Measurements from ENCODE around the gene EP300.
"Not testable (repeated sequence)": the region's sequence is repeated elsewhere in the genome, so short reads cannot be mapped to it uniquely, and the experiment has no call there.

The EP300 gene

DNA sequence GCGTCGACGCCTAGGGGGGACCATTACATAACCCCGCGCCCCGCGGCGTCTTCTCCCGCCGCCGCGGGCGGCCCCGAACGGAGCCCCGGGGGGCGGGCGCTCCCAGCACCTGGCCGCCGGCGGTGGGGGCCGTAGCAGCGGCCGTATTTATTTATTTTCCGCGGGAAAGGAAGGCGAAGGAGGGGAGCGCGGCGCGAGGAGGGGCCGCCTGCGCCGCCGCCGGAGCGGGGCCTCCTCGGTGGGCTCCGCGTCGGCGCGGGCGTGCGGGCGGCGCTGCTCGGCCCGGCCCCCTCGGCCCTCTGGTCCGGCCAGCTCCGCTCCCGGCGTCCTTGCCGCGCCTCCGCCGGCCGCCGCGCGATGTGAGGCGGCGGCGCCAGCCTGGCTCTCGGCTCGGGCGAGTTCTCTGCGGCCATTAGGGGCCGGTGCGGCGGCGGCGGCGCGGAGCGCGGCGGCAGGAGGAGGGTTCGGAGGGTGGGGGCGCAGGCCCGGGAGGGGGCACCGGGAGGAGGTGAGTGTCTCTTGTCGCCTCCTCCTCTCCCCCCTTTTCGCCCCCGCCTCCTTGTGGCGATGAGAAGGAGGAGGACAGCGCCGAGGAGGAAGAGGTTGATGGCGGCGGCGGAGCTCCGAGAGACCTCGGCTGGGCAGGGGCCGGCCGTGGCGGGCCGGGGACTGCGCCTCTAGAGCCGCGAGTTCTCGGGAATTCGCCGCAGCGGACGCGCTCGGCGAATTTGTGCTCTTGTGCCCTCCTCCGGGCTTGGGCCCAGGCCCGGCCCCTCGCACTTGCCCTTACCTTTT, at the start of gene EP300:
Gene EP300 (plus strand): TSS at position 570 of the 795 bp plus-strand sequence. CDS start 413 bp downstream, outside the sequence.
- DNase-seq (ENCODE audit: low read depth): peak; percentile 55

DNA sequence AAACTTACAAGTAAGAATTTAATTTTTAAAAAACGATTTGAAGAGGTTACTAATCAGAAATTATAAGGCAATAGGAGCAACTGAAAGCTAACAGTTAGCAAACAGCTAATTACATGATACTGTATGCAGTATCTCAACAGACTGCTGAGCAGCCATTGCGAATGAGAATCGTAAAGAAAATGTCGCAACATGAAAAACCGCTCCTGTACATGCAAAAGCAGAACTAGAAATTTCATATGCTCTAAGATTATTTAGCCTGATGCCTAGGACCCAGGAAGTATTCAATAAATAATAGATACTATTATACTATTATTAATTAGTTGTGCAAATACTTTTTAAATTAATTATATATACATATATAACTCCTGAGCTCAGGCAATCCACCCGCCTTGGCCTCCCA, 48.7 kb upstream of the EP300 start:
- no peak for DNase-seq (ENCODE audit: low read depth)

DNA sequence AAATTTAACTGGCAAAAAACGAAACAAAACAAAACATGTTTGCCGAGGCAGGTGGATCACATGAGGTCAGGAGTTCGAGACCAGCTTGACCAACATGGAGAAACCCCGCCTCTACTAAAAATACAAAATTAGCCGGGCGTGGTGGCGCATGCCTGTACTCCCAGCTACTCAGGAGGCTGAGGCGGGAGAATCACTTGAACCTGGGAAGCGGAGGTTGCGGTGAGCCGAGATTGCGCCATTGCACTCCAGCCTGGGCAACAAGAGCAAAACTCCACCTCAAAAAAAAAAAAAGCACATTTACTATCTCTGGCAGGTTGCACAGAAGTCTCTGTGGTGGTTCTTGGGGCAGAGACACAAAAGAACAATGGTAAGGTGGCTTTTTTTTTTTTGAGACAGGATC, 46.8 kb upstream of the EP300 start:
- DNase-seq (ENCODE audit: low read depth): not testable (repeated sequence)

DNA sequence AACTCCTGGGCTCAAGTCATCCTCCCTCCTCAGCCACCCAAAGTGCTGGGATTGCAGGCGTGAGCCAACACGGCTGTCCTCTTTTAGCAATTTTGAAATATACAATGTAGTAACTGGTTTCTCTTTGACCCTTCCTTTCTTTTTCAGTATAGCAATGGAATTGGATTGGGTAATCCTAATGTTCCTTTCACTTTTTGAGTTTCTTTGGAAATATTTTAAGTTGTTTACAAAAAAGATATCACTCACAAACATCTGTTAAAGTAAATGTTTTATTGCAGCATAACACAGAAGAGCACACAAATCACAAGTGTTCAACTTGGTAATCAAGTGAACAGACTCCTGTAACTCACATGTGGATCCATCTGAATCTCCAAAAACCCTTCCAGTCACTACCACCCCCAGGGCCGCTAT, 44.6 kb upstream of the EP300 start:
- DNase-seq (ENCODE audit: low read depth): no peak

DNA sequence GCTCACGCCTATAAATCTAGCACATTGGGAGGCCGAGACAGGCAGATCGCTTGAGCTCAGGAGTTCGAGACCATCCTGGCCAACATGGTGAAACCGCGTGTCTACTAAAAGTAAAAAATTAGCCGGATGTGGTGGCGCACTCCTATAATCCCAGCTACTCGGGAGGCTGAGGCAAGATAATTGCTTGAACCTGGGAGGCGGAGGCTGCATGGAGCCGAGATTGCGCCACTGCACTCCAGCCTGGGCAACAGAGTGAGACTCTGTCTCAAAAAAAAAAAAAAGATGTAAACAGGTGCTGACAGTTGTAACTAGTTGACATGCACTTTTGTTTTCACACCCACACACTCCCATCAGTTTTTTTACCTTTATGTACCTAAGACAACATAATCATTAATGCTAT, 44.0 kb upstream of the EP300 start:
- DNase-seq (ENCODE audit: low read depth): not testable (repeated sequence)

DNA sequence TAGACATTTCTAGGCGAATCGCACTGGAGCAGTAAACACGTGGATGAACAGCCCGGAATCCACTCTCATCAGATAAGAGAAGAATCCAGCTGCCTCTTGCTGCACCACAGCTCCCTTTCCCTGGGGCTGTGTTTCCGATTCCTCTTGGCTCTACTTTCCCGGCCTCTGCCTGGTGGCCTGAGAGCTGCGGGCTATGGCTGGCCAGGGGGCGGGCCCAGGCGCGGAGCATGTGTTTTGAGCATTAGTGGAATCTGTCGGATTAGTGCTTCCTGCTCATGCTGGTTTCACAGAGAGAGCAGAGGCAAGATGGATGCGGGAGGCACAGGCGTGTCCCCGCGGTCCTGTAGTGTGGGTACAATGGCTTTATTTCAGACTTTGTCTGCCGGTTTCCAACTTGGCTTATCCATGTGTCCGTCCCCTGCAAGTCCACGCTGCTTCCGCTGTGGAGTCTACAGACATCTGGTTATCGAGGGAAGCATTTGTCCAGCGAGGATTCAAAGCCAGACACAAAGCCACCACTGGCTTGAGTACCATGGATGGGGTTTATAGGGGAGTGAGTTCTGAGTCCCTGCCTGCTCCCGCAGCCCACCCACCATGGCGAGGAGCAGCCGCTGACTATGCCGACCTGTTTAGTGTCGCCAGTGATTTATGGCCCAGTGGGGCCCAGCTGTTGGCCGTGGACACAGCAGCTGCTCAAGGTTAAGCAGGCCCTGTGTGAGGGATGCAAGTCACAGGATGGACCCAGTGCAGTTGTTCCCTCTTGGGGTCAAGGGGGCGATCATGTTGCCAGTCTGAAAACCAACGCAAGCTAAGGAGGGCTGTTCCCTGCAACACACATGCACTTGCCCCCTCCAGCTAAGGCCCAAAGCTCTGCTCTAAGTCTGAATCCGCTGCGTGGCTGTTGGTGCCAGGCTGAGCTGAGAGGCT, 43.3 kb upstream of the EP300 start:
- no peak for DNase-seq (ENCODE audit: low read depth)

DNA sequence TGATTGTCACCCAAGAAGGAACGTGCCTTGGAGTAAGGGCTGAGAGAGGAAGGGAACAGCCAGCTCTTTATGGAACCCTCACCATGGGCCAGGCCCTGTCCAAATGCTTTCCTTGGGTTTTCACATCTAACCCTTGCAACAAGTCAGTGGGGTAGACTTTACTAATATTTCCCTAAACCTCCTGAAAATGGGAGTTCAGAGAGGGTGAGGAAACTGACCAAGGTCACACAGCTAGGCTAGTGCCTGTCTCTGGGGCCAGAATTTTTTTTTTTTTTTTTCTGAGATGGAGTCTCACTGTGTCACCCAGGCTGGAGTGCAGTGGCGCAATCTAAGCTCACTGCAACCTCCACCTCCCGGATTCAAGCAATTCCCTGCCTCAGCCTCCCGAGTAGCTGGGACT, 42.6 kb upstream of the EP300 start:
- not testable (repeated sequence) for DNase-seq (ENCODE audit: low read depth)

DNA sequence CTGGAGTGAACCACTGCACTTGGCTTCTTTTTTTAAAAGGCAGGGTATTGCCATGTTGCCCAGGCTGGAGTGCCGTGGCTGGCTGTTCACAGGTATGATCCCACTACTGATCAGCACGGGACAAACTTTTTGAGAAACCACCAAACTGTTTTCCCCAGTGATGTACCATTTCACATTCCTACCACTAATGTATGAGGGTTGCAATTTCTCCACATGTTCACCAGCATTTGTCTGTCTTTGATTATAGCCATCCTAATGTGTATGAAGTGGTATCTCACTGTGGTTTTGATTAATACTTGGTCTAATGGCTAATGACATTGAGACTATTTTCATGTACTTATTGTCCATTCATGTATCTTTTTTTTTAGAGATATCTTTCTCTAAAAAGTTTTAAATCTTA, 41.5 kb upstream of the EP300 start:
- DNase-seq (ENCODE audit: low read depth): no peak

DNA sequence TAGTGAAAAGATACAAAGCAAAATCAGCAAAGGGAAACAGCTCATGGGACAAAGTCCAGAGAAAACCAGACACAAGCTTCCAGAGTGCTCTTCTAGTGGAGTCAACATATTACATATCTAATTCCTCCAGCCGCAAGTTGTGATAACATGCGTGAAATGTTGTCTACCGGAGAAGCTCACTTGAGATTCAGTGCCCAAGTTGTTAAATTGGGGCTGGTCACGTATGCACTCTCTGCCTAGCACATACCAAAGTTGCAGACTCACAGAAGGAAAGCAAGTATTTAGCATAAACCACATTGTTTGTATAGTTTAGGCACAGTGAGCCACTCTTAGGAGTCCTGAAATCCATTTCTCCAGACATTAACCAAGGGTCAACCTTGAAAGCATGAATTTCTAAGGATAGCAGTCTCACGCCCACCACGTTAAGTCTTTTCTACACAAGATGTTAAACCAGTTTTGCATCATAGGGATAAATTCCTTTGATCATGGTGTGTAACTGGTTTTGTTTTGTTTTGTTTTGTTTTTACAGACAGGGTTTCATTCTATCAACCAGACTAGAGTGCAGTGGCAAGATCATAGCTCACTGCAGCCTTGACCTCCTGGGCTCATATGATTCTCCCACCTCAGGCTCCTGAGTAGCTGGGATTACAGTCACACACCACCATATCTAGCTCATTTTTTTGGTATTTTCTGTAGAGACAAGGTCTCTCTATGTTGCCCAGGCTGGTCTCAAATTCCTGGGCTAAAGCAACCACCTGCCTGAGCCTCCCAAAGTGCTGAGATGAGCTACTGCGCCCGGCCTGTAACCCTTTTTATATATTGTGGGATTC, 39.5 kb upstream of the EP300 start:
- DNase-seq (ENCODE audit: low read depth): no peak

DNA sequence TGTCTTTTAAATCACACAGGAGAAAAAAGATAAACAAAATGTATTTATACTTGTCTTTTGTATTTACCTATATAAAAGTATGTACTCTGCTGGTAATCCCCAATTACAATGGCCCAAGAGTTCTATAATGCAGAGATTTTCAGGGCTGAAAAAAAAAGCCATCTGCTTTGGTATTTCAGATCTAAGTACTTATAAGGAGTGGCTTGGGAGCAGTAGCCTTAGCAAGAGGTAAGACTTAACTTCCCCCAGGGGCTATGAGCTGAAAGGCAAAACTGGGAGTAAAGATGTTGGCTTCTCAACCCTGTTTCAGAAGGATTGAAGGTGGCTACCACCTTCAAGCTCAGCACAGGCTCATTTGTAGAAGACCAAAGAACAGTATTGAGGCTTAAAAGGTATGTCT, 35.3 kb upstream of the EP300 start:
- DNase-seq (ENCODE audit: low read depth): no peak

DNA sequence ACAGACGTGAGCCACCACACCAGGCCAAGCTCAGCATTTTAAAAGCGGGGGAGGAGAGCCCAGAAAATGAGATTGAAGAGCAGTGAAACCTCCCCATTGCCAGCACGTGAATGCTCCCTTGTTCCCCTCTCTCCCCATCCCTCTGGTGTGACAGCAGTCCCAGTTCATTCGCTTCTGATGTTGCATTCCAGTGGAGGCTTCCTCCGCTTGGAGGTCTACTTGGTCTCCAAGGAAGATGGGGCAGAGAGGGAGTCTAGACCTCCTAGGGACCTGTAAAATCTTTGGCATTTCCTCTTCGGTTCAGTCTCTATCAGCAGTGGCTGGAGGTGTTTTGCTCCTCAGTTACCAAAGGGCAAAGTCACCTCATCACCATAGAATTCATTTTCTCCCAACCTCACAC, 30.2 kb upstream of the EP300 start:
- no peak for DNase-seq (ENCODE audit: low read depth)

DNA sequence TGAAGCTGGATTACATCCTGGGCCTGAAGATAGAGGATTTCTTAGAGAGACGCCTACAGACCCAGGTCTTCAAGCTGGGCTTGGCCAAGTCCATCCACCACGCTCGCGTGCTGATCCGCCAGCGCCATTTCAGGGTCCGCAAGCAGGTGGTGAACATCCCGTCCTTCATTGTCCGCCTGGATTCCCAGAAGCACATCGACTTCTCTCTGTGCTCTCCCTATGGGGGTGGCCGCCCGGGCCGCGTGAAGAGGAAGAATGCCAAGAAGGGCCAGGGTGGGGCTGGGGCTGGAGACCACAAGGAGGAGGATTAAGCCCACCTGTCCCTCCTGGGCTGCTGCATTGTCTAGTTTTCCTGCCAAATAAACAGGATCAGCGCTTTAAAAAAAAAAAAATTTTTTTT, 28.1 kb upstream of the EP300 start:
- DNase-seq (ENCODE audit: low read depth): not testable (repeated sequence)

DNA sequence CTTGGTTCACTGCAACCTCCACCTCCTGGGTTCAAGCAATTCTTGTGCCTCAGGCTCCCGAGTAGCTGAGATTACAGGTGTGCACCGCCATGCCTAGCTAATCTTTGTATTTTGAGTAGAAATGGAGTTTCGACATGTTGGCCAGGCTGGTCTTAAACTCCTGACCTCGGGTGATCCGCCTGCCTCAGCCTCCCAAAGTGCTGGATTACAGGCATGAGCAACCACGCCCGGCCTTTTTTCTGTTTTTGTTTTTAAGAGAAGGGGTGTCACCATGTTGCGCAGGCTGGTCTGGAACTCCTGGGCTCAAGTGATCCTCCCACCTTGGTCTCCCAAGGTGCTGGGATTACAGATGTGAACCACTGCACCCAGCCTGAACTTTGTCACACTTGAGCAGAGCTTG, 26.1 kb upstream of the EP300 start:
- not testable (repeated sequence) for DNase-seq (ENCODE audit: low read depth)

DNA sequence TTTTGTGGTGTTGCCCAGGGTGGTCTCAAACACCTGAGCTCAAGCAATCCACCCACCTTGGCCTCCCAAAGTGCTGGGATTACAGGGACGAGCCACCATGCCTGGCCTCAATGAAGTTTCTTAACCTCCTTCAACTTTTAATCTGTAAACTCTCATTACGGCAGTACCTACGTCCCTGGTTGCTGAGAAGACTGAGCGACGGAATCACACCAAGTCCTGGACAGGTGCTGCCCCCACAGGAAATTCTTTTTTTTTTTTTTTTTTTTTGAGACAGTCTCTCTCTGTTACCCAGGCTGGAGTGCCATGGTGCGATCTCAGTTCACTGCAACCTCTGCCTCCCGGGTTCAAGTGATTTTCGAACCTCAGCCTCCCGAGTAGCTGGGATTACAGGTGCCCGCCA, 24.4 kb upstream of the EP300 start:
- DNase-seq (ENCODE audit: low read depth): not testable (repeated sequence)

DNA sequence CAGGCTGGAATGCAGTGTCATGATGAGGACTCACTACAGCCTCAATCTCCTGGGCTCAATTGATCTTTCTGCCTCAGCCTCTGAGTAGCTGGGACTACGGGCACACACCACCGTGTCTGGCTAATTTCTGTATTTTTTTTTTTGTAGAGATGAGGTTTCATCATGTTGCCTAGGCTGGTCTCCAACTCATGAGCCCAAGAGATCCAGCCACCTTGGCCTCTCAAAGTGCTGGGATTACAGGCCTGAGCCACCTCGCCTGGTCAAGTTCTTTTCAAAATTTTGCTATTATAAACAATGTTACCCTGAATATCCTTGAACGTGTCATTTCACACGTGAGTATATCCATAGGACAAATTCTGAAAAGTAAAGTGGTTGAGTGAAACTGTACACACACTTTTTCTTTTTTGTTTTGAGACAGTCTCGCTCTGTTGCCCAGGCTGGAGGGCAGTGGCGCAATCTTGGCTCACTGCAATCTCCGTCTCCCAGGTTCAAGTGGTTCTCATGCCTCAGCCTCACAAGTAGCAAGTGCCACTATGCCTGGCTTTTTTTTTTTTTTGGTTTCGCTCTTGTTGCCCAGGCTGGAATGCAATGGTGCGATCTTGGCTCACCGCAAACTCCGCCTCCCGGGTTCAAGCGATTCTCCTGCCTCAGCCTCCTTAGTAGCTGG, 21.6 kb upstream of the EP300 start:
- no peak for DNase-seq (ENCODE audit: low read depth)

DNA sequence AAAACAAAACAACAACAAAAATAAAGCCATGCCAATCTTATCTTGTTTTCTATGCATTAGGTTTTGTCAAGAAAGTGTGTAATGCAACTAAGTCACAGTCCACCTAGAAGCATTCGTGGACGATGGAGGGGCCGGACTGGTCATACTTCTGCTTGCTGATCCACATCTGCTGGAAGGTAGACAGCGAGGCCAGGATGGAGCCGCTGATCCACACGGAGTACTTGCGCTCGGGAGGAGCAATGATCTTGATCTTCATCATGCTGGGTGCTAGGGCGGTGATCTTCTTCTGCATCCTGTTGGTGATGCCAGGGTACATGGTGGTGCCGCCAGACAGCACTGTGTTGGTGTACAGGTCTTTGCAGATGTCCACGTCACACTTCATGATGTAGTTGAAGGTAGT, 18.3 kb upstream of the EP300 start:
- DNase-seq (ENCODE audit: low read depth): no peak

DNA sequence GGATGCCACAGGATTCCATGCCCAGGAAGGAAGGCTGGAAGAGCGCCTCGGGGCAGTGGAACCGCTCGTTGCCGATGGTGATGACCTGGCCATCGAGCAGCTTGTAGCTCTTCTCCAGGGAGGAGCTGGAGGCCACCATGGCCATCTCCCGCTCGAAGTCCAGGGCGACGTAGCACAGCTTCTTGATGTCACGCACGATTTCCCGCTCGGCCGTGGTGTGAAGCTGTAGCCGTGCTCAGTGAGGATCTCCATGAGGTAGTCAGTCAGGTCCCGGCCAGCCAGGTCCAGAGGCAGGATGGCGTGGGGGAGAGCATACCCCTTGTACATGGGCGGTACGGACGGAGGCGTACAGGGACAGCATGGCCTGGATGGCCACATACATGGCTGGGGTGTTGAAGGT, 17.9 kb upstream of the EP300 start:
- DNase-seq (ENCODE audit: low read depth): no peak

DNA sequence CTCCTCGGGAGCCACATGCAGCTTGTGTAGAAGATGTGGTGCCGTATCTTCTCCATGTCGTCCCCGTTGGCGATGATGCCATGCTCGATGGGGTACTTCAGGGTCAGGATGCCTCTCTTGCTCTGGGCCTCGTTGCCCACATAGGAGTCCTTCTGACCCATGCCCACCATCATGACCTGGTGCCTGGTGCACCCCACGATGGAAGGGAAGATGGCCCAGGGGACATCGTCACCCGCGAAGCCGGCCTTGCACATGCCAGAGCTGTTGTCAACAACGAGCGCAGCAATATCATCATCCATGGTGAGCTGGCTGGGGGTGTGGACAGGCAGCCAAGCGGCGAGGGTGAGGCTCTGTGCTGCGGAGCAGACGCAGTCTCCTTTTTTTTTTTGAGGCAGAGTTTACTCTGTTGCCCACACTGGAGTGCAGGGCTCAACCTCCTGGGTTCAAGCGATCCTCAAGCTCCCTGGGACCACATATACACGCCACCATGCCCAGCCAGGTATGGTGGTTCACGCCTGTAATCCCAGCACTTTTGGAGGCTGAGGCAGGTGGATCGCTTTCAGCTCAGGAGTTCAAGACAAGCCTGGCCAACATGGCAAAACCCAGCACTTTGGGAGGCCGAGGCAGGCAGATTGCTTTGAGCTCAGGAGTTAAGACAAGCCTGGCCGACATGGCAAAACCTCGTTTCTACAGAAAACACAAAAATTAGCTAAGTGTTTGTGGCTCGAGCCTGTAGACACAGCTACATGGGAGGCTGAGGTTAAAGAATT, 17.3 kb upstream of the EP300 start:
- no peak for DNase-seq (ENCODE audit: low read depth)

DNA sequence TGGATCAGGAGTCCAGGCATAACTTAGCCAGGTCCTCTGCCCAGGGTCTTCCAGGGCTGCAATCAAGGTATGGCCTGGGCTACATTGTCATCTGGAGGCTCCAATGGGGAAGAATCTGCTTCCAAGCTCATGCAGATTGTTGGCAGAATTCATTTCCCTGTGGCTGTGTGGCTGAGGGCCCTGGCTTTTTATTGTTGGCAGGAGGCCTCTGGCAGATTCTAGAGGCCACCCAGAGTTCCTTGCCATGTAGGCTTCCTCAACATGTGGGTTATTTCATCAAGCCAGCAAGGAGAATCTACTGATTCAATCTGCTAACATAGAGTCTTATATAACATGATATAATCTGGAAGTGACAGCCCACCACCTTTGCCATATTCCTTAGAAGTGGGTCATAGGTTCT, 16.4 kb upstream of the EP300 start:
- no peak for DNase-seq (ENCODE audit: low read depth)

DNA sequence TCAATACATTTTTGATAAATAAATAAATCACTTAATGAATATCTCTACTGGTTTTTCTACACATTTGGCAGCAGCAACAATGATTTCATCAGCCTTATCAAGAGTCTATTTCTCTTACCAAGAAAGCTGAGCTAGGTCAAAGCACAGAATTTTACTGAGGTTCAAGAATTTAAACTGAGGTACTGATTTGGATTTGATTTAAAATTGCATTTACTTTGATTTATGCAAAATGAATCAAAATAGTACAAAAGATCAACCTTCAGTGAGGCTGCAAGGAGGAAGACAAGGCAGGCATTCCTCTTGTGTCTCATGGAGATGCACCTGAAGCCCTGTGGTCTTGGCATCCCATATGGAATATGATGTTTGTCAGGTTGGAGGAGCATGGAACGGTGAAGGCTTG, 15.5 kb upstream of the EP300 start:
- no peak for DNase-seq (ENCODE audit: low read depth)

DNA sequence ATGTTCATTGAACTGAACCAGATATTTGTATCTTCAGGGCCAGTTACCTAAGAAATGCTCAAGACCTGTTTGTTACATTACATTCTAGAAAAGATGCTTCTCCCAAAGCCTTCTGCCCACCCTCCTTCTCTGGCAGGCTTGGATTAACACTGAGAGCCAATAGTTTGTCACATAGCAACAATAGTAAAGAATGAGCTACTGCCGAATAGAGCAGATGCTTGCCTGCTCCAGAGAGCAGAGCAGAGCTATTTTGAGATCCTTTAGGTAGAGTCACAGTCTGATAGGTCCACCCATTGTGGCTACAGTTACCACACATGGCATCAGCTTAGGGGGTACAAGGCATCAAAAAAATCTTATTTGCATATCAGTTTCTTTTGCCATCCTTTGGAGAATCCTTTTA, 13.5 kb upstream of the EP300 start:
- no peak for DNase-seq (ENCODE audit: low read depth)
